NCI-H1930 (cell line): ENCODE results near the gene CBX8.

Experiments used
- DNase-seq, 2 experiments: peaks; one replicate each; lab custom pipeline; 2025; lab: John Stamatoyannopoulos, UW

The CBX8 gene

DNA sequence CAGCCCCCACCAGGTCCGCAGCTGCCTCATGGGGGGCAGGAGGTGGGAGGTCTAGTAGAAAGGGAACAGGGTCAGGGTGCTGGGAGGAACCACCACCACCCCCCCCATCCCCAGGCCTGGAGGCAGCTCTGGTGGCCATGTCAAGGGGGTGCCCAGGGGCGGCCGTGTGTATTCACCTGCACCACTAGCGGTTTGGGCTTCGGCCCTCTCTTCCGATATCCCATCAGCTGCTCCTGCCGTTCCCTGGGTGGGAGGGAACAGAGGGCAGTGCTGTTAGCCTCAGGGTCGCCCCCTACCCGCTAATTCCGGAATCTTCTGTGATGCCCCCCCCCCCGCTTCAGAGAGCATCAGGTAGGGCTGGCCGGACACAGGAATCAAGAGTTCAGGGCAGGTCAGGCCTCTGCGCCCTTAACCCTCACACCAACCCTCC is 38.6 kb upstream of the CBX8 start:
- no peak for DNase-seq

DNA sequence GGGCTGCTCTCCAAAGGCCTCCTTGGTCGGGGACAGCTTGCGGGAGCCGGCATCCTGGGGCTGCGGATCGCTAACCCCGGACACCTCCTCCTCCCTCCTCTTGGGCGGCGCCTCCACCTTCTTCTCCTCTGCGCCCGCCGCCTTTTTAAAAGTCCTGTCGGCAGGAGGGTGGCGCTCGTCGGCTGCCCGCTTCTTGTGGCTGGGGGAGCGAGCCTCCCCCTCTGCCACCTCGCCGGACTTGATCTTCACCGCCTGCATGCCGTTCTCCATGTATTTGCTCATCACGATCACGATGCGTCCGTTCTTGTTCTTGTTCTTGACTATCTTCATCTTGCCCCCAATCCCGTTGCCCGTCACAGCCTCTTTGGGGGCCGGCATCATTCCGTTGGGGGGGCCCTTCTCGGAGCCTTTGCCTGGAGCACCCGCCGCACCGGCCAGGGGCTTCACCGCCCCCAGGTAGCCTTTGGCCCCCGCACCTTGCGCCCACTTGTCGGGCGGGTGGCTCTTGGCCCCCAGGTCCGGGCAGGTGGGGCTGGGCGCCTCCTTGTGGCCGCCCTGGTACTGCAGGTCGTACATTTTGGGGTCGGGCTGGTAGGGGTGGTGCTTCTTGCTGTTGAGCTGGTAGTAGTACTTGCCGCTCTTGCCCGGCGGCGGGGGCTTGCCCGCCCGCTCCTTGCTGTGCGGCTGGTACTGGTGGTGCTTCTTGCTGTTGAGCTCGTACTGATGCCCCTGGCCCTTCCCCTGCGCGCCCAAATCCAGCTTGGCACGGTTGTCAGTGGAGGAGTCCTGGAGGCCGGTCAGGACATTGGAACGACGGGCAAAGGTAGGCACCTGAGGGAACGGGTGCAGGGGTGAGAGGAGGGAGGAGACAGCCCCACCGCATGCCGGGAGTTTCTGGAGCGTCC is 37.9 kb upstream of the CBX8 start:
- DNase-seq, result no peak

DNA sequence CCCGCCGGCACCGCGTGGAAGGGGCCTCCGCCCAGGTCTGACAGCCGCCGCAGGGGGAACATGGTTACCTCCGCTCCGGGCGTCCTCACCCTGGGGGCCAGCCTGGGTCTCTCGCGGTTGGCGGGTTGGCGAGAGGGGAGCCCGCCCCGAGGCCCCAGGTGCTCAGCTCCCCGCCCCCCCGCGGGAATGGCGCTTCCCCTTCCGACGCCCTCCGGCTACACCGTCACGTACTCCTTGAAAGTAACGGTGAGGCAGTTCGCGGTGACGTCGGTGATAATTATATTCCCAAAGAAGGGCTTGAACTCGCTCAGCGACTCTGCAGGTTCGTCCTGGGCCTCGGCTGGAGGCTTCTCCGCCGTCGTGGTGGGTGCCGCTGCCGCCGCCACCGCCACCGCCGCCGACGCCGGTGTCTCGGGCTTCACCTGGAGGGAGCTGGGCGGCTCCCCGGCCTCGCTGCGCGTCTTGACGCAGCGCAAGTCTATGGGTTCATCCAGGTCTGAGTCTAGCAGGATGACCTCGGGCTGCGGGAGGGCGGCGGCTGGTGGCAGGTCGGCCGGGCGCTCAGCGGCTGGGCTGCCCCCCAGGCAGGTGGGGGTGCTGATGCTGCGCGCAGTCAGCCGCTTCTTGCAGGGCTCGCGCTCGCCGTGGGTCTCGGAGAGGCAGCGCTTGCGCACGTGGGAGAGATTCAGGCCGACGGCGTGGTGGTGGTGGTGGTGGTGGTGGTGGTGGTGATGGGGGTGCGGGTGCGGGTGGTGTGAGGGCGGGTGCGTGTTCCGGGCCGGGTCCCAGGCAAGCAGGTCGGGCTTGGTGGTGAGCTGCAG is 37.1 kb upstream of the CBX8 start:
- no peak for DNase-seq

DNA sequence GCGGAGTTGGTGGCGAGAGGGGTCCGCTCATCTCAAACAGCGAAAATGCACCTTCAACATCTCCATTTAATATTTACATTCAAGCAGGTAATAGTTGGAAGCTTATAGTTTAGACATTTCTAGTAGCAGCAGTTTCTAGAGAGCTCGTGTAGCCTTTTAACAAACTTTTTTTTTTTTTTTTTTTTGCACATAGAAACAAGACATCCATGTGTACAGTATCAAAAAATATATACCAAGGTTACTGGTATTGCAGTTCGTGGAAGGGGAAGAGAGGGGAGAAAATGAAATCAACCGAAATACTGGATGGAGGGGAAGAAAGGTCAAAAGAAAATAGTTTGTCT is 36.2 kb upstream of the CBX8 start:
- DNase-seq, result no peak

DNA sequence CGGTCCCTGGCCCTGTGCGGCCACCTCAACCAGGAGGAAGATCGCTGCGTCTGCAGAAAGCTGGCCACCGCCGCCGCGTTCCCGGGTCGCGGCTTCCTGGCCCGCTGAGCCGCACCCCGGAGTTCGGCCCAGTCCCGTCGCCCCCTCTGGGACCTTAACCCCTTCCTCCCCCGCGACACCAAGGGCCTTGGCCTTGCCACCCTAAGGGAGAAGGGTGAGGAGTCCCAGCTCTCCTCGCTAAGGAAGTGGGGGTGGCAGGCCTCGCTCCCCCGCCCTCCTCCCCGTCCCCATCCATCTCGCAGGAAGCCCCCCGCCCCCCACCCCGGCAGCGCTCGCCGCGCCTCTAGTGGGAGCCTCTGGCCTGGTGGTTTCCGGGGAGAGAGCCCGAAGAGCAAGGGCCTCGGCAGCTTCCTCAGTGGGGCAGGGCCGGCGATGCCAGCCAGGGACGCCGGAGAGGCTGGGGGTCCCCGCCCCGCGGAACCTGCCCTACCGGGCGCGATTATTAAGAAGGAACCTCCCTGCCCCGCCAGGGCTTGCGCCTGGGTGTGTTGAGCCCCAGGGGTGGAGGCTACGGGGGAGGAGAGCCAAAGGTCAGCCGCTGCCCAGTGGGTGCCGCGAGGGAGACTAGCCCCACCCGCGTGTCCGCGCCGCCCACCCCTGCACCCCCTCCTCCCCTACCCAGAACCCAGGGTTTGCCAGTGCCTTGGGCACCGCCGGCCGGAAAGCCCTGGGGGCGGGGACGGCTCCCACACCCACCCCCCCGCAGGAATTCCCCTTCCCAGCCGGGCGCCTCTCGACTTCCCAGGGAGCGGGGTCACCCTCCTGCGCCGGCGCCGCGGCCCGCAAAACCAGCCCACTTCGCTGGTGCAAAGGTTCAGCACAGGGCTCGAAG is 35.6 kb upstream of the CBX8 start:
- no peak for DNase-seq

DNA sequence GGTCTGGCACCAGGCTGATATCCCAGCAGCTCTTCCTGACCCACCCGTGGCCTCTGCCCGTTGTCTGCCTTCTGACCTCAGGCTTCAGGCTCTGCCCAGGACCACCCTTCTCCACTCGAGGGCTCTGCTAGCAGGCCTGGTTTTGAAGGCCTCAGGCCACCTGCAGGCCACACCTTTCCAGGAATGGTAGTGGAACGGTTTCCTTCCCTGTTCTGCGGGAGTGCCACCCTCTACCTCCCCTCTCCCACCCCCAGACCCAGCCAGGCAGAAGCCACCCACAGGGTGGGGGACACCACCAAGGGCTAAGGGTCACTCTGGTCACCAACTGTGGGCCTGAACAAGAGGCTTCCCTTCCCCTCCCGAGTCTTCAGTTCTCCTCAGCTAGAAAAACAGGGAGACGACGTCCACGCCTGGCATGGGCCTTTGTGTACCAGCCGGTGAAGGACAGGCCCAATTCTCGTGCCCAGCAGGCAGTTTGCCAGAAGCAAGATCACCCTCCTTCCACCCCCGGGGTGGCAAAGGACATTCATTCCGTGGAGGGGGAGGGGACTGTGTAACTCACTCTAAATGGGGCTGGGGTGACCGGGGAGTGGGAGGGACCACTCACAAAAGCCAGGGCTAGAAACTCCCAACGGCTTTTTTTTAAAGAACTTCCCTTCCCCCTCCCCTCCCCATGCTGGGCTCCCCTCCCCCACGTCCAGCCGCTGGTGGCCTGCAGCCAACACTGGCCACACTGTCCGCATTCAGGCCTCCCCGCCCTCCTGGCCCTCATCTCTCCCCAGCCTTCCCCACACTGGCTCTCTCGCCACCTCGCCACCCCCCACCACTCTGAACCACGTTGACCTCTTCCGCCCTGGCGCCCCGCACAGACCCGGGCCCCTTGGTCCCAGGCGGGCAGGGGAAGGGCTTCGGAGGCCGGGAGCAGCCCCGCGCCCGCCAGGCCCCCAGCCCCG is 34.7 kb upstream of the CBX8 start:
- DNase-seq, result no peak

DNA sequence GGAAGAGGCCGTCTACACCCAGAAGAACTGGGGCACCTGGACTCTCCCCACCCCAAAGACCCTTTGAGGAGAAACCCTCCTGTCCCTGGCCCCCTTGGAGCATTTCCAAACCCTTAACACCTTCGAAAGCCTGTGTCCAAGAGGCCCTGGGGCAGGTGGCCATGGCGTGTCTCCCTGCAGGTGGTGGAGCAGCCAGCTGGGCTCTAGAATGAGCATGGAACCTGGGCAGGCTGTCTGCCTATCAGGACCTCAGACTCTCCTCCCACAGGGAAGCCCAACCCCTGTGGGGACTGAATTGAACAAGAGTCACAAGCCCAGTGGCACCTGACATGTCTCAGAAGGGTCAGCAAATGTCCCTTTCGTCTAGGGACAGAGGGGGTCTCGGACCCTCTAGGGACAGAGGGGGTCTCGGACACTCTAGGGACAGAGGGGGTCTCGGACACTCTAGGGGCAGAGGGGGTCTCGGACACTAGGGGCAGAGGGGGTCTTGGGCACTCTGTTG is 33.9 kb upstream of the CBX8 start:
- DNase-seq, result no peak

DNA sequence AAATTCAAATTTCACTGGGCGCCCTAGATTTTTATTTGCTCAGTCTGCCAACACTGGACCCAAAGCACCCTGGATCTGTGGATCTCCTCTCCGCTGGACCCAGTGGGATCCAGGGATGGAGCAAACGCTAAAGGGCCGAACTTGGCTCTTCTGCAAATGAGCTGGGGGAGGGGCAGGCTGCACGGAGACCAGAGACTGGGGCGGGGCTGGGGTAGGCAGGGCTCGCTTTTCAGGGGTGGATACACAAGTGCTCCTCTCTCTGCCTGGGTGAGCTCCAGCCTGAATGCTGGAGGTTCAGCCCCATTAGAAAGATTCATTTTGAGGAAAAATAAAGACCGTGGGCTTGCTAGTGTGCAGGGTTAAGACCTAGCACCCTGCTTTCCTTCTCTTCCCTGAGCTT is 33.4 kb upstream of the CBX8 start:
- DNase-seq, result no peak

DNA sequence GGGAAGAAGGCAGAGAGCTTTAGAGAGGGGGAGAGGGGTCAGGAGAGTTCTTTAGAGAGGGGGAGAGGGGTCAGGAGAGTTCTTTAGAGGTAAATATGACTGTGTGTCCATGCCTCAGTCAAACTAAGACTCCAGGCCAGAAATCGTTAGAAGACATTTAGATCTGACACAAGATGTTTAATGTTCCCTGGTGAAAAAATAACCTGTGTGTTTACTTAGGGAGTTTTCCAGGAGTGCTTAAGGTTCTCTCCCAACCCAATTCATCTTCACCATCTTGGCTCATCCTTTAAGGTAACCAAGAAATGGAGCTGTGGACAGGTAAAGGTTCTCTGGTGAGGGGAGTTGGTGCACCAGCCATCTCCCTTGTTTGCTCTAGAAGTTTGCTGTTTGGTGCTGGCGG is 32.6 kb upstream of the CBX8 start:
- no peak for DNase-seq

DNA sequence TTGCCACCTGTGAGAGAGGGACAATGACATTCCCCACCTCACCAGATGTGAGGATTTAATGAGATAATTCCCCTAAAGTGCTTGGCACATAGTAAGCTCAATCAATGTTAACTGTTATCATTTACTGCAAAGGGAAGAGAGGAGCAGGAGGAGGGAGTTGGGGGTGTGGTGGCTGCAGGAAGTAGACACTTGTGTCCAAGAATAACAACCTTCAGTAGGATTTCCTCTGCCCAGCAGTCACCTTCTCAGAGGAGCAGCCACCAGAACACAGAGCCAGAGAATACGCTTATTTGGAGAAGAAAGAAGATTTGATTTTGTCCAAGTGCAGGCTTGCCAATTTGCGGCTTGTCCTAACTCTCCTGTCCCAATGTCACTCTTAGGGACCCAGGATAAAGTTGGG is 32.1 kb upstream of the CBX8 start:
- DNase-seq, result no peak

DNA sequence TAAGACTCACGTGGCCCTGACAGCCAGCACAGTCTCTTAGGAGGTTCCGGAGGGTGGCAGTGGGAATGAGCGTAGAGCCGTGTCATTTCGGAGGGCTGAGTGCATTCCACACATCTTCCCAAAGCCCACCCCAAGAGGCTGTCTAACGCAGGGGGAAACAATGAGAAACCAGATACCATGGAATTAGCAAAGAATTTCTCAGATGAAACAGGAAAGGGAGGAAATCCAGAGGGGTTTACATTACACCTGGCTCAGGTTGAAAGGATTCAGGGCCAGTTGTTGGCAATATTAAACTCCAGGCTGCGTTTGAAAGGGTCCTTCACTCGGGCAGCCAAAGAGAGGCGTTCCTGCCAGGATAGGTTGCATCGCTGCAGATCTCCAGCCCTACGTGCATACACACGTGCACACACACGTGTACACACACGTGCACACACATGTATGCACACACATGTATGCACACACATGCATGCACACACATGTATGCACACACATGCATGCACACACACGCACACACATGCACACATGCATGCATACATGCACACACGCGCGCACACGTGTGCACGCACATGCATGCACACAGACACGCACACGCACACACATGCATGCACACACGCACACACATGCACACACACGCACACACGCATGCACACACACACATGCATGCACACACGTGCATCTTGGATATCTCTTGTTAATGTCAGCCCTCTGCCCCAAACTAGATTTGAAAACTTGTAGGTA is 30.1 kb upstream of the CBX8 start:
- DNase-seq, result no peak

DNA sequence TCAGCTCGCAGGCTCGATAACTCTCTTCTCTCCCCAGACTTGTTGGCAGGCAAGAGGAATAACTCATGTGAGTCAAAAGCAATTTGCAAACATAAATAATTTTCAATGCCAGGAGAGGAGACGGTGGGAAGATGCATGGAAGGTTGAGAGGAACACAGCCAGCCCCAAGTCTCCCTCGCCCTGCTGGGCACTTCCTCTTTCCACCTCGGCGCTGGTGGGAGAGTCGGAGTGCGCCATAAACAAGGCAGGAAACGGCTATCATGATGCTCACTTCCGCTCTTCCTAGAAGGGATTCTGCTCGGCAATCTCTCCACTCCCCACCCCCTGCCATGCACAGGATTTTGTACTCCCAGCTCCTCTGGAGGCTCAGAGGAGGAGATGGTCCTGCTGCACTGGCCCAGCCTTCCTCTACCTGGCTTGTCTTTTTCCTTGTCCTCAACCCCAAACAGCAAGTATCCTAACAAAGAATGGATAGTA is 29.4 kb upstream of the CBX8 start:
- DNase-seq, result no peak

DNA sequence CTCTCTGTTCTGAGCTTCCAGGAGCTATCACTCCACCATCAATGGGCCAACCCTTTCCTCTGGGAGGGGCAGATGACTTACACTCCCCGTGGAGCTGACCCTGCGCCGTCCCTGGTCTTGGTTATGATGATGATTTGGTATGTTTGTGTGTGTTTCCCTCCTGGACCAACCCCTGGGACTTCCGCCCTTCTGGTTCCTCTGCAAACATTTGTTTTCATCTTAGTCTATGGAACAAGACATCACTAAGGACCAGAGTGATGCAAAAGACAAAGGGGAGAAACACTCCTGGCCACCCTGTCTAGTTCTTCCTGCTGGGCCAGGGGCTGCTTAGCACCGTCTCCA is 28.7 kb upstream of the CBX8 start:
- no peak for DNase-seq

DNA sequence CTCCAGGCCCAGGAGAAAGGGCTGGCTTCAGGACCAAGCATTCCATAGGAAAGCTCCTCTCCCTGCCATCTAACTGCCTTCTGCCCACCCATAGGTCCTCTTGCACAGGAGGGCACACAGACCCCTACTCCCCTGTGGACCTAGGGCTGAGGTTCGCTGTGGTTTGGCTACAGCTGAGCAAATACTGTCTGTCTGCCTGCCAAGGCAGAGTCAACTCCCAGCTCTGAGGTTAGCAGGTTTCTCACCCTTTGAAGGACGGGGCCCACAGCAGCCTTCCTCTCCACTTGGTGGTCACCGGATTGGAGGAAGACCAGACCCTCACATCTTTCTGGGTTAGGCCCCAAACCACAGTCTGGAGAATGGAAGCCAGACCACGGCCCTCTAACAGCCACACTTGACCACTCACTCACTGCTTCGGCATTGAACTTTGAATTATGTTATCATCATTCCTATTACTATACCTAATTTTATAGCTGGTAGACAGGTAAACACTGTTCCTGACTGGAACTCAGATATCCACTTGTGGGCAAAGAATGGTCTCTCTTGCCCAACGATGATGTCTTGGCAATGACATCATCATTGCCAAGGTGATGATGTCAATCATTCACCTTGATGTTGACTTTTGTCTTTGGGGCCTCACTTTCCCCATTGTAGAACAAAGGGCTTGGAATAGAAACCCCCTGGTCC is 28.2 kb upstream of the CBX8 start:
- no peak for DNase-seq

DNA sequence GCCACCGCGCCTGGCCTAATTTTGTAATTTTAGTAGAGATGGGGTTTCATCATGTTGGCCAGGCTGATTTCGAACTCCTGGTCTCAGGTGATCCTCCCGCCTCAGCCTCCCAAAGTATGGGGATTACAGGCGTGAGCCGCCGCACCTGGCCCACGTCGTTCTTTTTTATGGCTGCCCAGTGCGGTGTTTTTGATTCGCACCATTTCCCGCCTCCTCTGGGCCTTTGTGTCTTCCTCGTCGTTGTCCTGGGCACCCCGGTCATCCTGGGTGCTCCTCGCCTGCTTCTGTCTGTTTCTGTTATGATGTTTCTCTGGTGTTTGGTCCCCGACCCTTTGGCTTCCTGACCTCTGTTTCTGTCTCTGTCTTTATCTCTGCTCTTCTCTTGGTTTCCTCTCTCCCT is 27.4 kb upstream of the CBX8 start:
- DNase-seq, result no peak

DNA sequence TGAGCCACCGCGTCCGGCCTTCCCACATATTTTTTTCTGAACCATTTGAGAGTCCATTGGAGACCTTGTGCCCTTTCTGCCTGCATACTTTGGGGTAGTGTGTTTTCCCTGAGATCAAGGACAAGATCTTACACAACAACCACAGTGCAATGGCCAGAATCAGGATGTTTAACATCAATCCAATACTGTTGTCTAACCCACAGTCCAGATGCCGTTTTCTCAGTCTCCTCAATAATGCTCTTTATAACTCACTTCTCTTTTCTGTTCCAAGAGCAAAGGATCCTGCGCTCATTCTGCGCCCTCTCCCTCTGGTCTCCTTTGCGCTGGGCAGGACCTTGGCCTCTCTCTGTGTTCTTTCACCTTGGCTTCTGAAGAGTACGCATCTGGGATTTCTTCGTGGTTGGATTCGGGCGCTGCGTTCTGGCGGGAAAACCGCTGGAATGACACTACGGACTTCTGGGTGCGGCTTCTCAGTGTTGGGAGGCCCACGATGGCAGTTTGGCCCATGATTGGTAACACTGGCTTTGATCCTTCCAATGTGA is 25.8 kb upstream of the CBX8 start:
- DNase-seq, result no peak

DNA sequence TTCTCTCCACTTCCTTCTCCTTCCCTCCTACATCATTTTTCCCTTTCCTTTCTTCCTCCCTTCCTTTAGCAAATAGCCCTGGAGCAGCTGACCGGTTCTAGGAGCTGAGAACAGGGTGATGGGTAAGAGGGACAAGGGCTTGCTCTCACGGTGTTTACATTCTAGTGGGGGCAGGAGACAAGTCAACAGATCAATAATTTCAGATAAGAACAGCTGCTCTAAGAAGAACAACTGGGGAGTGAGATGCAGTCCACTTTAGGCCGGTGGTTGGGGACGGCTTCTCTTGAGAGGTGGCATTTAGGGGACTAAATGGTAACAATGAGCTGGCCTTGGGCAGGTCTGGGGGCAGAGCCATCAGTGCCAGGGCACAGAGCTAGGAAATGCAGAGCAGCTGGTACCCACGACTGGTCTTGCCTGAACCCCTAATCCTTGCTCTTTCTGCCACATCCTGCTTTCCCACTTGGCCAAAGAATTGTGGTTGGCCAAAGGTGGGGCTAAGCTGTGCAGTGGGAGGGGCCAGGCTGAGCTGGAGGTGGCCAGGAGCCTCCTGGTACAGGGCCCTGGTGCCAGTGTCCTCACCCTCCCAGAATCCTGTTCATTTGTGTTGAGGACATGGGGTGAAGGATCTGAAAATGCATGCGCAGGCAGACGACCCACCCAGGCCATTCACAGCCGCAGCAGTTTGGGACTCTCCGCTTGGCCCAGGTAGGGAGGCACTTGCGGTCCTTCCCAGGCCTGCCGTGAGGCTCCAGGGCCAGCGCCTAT is 24.6 kb upstream of the CBX8 start:
- no peak for DNase-seq

DNA sequence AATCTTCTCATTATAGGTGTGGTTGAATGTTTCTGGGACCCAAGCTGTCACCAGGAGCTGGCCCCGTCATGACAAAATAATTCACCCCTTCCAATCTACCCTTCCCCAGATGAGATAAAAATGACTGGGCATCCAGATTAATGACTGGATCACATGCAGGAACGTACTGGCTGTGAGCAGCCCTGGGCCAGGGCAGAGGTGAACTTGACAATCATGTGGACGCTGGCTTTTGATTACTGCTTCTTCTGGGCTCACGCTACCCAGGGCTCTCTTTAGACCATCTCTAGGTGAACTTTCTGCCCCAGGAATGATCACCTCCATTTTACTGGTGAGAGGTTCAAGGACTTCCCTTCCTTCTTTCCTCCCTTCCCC is 24.1 kb upstream of the CBX8 start:
- DNase-seq, result no peak
